ENCODE results near the gene PRR27.
"Not testable (repeated sequence)": the region's sequence is repeated elsewhere in the genome, so short reads cannot be mapped to it uniquely, and the experiment has no call there.

The PRR27 gene

DNA sequence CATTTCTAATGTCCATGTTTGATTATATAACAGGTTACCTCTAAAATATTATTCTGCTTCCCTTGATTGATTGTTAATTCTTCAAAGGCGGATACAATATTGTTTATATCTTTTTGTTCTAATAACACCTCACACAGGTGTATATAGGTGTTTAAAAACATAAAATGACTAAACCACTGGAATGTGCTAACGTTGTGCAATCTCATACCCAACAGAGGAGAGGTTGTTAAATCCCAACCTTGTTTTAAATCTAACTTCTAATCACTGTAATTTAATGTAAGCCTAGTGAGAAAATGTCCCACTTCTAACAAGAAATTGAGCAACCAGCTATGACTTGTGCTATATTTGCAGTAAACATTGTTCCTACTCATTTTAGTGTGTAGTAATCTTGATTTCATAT is 42.8 kb downstream of the PRR27 start:
- H3K27ac ChIP-seq (ENCODE audit: low read depth, low read length, severe bottlenecking): no peak overlapping the region
- H3K9me3 ChIP-seq (ENCODE audit: control insufficient read depth, low read length): no peaks in the 10 kb centered on the region
- no peaks in the 10 kb centered on the region for H3K36me3 ChIP-seq (ENCODE audit: control insufficient read depth, insufficient read depth, low read length)
- no peak overlapping the region for H3K4me3 ChIP-seq (ENCODE audit: extremely low read depth, insufficient read depth, low read length, poor library complexity, severe bottlenecking)
- WGBS, 2 experiments (ENCODE audit: insufficient coverage in 2 of 2): no CpG with 5 or more reads among the region's 2 CpGs
- H3K4me1 ChIP-seq (ENCODE audit: control insufficient read depth, insufficient read depth, low read length, poor library complexity, severe bottlenecking): peaks cover 4% of the 10 kb centered on the region

DNA sequence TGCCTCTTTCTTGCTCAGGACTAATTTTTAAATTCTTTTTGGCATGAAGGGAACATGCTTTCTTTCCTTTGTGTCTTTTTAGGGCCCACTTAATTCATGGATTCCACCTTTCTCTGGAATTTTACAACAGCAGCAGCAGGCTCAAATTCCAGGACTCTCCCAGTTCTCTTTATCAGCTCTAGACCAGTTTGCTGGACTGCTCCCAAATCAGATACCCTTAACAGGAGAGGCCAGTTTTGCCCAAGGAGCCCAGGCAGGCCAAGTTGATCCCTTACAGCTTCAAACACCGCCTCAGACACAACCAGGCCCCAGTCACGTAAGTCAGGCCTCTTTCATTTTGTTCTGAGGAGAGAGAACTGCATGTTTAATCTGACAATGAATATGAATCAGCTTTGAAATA is 43.8 kb downstream of the PRR27 start:
- no CpG with 5 or more reads among the region's 2 CpGs for WGBS, 2 experiments (ENCODE audit: insufficient coverage in 2 of 2)
- no peaks in the 10 kb centered on the region for H3K36me3 ChIP-seq (ENCODE audit: control insufficient read depth, insufficient read depth, low read length)
- peak overlapping the region; percentile 76 for H3K27ac ChIP-seq (ENCODE audit: low read depth, low read length, severe bottlenecking)

DNA sequence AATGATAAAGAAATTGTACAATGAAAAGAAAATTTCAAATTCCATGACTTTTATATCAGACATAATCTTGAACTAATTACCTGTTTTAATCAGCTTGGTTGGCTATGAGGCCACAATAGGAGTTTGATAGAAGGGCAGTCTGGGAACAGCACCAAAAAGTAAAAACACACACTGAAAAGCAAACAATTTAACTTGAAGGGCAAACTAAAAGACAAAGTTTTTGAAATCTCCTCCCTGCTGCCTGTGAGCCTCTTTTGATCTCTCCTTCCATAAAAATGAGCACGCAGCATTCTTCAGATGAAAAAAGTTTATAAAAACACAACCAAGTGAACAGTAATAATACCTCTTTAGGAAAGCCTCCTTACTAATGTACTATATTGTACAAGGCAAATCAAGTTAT is 49.6 kb downstream of the PRR27 start:
- WGBS, 2 experiments (ENCODE audit: insufficient coverage in 2 of 2): no CpG with 5 or more reads among the region's 1 CpG
- H3K9me3 ChIP-seq (ENCODE audit: control insufficient read depth, low read length): no peaks in the 10 kb centered on the region
- no peak overlapping the region for H3K27ac ChIP-seq (ENCODE audit: low read depth, low read length, severe bottlenecking)

More for the DNA sequence above, 43.8 kb downstream of the PRR27 start:
- H3K4me3 ChIP-seq (ENCODE audit: extremely low read depth, insufficient read depth, low read length, poor library complexity, severe bottlenecking): no peak overlapping the region
- H3K9me3 ChIP-seq (ENCODE audit: control insufficient read depth, low read length): no peaks in the 10 kb centered on the region
- H3K4me1 ChIP-seq (ENCODE audit: control insufficient read depth, insufficient read depth, low read length, poor library complexity, severe bottlenecking): peaks cover 4% of the 10 kb centered on the region

DNA sequence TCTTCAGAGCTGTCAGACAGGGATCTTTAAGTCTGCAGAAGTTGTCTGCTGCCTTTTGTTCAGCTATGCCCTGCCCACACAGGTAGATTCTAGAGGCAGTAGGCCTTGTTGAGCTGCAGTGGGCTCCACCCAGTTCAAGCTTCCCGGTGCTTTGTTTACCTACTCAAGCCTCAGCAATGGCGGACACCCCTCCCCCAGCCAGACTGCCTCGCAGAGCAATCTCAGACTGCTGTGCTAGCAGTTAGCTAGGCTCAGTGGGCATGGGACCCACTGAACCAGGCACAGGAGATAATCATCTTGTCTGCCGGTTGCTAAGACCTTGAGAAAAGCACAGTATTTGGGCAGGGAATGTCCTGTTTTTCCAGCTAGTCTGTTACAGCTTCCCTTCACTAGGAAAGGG is 58.7 kb downstream of the PRR27 start:
- H3K4me1 ChIP-seq (ENCODE audit: control insufficient read depth, insufficient read depth, low read length, poor library complexity, severe bottlenecking); H3K27ac ChIP-seq (ENCODE audit: low read depth, low read length, severe bottlenecking); H3K4me3 ChIP-seq (ENCODE audit: extremely low read depth, insufficient read depth, low read length, poor library complexity, severe bottlenecking); H3K36me3 ChIP-seq (ENCODE audit: control insufficient read depth, insufficient read depth, low read length); H3K9me3 ChIP-seq (ENCODE audit: control insufficient read depth, low read length): not testable (repeated sequence)
- 79 to 83% methylated on average over 2 to 4 of the region's 4 CpGs for WGBS, 2 experiments (ENCODE audit: insufficient coverage in 2 of 2)

More for the DNA sequence above, 49.6 kb downstream of the PRR27 start:
- Histone ChIP-seq H3K4me1 (ENCODE audit: control insufficient read depth, insufficient read depth, low read length, poor library complexity, severe bottlenecking) (peaks cover 2% of the 10 kb centered on the region), H3K36me3 (ENCODE audit: control insufficient read depth, insufficient read depth, low read length) (no peaks in the 10 kb centered on the region), H3K4me3 (ENCODE audit: extremely low read depth, insufficient read depth, low read length, poor library complexity, severe bottlenecking) (no peak overlapping the region)

Data from mesodermal cell (in vitro differentiated cells).